SH-SY5Y (cell line): ENCODE results near the gene PGS1.

Experiments
- GATA2 ChIP-seq: IDR thresholded peaks from 2 replicates; pipeline ENCODE4 v1.6.1; 2011; ENCODE audit warnings: mild to moderate bottlenecking, low read depth, low read length
- GATA3 ChIP-seq: IDR thresholded peaks from 2 replicates; pipeline ENCODE4 v1.6.1; 2011; ENCODE audit warnings: low read depth, mild to moderate bottlenecking, low read length, moderate library complexity

- TF ChIP-seq GATA2 (no peak), GATA3 (no peak)
Observed at GRCh38 chr17:78358538-78359320, 19.7 kb upstream of the PGS1 start.
